ENCODE results near the gene TAF10.

Gene TAF10

DNA sequence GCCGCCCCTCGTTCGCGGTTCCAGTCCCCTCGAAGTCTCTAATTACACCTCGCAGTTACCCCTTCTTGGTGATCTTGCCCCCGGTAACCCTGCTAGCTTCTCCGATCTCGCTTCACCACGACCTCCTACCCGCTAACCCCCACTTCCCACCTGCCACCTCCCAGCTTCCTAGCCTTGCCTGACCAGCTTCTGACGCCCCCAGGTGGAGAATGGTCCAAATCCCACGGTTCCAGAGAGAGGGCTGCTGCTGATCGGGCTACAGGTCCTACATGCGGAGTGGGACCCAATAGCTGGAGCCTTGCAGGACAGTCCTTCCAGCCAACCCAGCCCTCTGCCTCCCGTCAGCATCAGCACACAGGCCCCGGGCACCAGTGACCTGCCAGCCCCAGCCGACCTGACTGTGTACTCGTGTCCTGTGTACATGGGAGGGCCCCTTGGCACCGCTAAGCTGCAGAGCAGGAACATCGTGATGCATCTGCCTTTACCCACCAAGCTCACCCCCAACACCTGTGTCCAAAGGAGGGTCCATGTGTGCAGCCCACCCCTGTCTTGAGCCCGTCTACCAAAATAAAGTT lies 40.5 kb downstream of the TAF10 start:
- H3K27ac ChIP-seq = no peak overlapping the region
- no peak for TF ChIP-seq ZFX (IDR thresholded peaks at IDR 0.05)
- TF ChIP-seq, protein P1, sequence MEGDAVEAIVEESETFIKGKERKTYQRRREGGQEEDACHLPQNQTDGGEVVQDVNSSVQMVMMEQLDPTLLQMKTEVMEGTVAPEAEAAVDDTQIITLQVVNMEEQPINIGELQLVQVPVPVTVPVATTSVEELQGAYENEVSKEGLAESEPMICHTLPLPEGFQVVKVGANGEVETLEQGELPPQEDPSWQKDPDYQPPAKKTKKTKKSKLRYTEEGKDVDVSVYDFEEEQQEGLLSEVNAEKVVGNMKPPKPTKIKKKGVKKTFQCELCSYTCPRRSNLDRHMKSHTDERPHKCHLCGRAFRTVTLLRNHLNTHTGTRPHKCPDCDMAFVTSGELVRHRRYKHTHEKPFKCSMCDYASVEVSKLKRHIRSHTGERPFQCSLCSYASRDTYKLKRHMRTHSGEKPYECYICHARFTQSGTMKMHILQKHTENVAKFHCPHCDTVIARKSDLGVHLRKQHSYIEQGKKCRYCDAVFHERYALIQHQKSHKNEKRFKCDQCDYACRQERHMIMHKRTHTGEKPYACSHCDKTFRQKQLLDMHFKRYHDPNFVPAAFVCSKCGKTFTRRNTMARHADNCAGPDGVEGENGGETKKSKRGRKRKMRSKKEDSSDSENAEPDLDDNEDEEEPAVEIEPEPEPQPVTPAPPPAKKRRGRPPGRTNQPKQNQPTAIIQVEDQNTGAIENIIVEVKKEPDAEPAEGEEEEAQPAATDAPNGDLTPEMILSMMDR (conservative IDR thresholded peaks at IDR 0.05) = no peak

DNA sequence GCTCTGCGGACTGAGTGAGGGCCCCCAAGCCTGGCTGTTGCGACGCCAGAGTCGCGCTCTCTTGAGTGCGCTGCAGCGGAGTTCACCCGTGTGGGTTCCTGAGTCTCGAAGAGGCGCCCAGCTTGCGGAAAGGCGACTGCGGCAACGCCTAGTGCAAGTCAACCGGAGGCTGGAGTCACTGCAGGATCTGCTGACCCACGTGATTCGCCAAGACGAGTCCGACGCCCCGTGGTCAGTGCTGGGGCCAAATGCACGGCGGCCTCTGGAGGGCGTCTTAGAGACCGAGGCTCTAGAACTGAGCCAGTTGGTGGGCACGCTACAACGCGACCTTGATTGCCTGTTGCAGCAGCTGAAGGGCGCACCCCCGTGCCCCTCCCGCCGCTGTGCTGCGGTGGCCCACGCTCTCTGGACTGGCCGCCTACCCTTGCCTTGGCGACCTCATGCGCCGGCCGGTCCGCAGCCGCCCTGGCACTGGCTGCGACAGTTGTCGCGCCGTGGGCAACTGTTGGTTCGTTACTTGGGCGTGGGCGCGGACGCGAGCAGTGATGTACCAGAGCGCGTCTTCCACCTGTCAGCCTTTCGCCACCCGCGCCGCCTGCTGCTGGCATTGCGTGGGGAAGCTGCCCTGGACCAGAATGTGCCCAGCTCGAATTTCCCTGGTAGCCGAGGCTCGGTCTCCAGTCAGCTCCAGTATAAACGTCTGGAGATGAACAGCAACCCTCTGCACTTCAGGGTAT lies 41.2 kb downstream of the TAF10 start:
- no peak overlapping the region; the same call in 1 of the 2 replicates for H3K27ac ChIP-seq
- TF ChIP-seq, protein P1 (conservative IDR thresholded peaks at IDR 0.05) = no peak
- TF ChIP-seq ZFX (IDR thresholded peaks at IDR 0.05) = no peak

DNA sequence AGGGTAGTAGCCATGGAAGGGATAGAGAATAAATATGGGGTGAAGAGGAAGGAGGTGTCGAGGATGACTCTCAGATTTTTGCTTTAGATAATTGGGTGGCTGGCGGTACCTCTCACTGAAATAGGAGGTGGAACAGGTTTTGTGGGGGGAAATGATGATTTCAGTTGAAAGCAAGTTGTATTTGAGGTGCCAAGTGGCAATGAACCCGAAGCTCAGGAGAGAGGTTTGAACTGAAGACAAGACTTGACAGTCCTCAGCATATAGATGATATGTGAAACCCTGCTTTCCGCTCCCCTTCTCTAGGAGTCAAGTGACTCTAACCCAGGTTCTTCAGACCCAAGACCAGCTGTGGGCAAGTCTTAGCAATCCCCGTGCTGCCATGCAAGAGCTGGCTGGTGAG lies 42.3 kb downstream of the TAF10 start:
- peak overlapping the region; percentile 93 for H3K27ac ChIP-seq
- no peak for TF ChIP-seq ZFX (IDR thresholded peaks at IDR 0.05)
- TF ChIP-seq, protein P1 (conservative IDR thresholded peaks at IDR 0.05) = no peak

DNA sequence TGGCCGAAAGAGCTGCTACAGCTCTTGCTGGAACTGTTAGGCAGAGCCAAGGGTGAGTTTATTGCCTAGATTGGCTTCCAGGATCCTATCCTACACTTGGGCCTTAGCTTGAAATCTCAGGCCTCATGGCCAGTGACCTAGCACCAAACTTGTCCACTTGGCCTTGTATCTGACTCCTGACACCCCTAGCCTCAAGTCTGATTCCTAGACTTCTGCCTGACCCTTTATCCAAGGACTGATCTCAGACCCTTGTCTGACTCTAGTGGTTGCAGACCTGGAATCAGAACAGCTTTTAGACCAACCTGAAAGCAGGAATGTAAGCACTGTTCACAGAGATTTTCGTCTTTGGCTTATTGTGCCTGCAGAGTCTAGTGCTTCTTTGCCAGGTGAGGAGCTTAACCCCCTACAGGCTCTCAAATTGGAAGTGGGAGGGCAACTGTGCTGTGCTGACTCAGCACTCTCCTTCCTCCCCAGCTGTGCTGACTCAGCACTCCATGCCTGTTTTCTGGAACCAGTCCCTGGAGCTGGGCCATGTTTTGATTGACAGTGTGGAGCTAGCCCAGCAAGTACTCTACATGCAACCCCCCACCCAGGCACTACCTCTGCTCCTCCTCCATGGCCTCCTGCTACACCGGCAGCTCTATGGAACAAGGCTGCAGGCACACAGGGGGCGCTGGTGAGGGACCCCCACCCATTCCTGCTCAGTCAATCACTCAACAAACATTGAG lies 43.7 kb downstream of the TAF10 start:
- TF ChIP-seq, protein P1 (conservative IDR thresholded peaks at IDR 0.05) = peak; percentile 47; the same call in 1 of the 2 replicates
- no peak for TF ChIP-seq ZFX (IDR thresholded peaks at IDR 0.05)
- peak overlapping the region; percentile 93 for H3K27ac ChIP-seq

DNA sequence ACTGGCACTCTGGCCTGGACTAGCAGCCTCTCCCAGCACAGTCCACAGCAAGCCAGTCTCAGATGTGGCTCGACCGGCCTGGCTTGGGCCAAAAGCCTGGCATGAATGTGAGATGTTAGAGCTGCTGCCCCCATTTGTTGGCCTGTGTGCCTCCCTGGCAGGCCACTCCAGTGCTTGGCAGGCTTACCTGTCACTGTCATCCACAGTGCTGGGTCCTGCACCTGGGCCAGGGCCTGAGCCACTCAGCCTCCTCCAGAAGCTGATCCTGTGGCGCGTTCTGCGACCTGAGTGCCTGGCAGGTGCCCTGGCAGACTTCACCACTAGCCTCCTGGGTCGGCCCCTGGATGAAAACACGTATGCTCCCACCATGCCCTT lies 44.7 kb downstream of the TAF10 start:
- peak; percentile 40; the same call in 1 of the 2 replicates for TF ChIP-seq ZFX (IDR thresholded peaks at IDR 0.05)
- TF ChIP-seq, protein P1 (conservative IDR thresholded peaks at IDR 0.05) = no peak
- peak overlapping the region; percentile 93 for H3K27ac ChIP-seq

DNA sequence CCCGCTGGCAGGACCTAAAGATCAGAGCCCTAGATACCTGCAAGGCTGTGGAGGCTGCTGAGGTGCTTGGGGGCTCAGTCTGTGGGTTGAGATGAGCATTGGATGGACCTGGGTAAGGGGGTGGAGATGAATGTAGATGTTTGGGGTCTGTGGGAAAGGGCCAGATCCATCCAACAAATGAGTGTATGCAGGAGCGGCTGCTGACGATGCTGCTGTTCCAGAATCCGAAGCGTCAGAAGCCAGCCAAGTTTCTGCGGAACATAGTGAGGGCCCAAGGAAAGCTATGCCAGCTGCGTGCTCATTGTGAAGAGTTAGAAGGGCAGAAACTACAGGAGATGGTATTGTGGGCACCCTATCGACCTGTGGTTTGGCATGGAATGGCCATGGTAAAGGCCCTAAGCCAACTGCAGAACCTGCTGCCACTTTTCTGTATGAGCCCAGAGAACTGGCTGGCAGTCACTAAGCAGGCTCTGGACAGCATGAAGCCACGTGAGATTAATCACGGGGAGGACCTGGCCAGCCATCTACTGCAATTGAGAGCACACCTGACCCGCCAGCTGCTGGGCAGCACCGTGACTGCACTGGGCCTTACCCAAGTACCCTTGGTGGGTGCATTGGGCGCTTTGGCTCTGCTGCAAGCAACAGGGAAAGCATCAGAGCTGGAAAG lies 45.2 kb downstream of the TAF10 start:
- TF ChIP-seq, protein P1 (conservative IDR thresholded peaks at IDR 0.05) = no peak
- TF ChIP-seq ZFX (IDR thresholded peaks at IDR 0.05) = no peak
- peak overlapping the region; percentile 93 for H3K27ac ChIP-seq

Data from C4-2B (cell line).